ENCODE results near the gene ACOT7. TPM values are rescaled to one million over a fixed set of nuclear protein-coding genes. Genes with fewer than 3 reads are reported as not detected.
A peak's percentile ranks its signal among the peaks of the same experiment; 100 is the strongest.

ACOT7 gene
- total RNA-seq, 1 donor from 2014 or later: 40.0 TPM

DNA sequence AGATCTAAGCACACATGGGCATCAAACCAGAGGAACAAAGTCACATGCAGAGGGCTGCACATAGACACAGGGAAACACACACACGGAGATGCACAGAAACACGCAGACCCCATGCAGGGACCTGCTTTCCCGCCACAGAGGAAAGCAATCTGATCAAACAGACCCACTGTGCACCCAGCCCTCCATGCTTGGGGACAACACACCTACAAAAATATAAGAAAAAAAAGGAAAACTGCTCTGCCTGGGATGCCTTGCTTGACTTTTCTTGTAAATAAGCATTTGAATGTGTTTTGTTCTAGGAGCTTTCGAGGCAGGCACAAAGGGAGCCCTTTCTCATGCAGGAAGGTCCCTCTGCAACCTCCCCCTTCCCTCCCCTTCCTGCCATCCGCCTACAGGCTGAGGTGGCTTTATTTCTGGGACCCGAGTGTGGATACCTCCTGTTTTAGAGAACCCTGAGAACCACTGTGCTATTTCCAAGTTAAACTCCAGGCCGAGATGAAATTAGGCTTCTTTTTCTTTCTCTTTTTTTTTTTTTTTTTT lies 154.3 kb downstream of the ACOT7 start:
- Mint-ChIP-seq H3K4me3 (peak overlapping the region; percentile 51), H3K9me3 (no peaks in the 10 kb centered on the region), H3K27me3 (peaks cover 60% of the 10 kb centered on the region), H3K36me3 (no peaks in the 10 kb centered on the region), H3K27ac (no peak overlapping the region), H3K4me1 (ENCODE audit: unreplicated experiment) (peaks cover 13% of the 10 kb centered on the region)
- DNase-seq (ENCODE audit: extremely low spot score, unreplicated experiment): no peak
- TF ChIP-seq, protein P1, sequence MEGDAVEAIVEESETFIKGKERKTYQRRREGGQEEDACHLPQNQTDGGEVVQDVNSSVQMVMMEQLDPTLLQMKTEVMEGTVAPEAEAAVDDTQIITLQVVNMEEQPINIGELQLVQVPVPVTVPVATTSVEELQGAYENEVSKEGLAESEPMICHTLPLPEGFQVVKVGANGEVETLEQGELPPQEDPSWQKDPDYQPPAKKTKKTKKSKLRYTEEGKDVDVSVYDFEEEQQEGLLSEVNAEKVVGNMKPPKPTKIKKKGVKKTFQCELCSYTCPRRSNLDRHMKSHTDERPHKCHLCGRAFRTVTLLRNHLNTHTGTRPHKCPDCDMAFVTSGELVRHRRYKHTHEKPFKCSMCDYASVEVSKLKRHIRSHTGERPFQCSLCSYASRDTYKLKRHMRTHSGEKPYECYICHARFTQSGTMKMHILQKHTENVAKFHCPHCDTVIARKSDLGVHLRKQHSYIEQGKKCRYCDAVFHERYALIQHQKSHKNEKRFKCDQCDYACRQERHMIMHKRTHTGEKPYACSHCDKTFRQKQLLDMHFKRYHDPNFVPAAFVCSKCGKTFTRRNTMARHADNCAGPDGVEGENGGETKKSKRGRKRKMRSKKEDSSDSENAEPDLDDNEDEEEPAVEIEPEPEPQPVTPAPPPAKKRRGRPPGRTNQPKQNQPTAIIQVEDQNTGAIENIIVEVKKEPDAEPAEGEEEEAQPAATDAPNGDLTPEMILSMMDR (conservative IDR thresholded peaks at IDR 0.05): no peak

DNA sequence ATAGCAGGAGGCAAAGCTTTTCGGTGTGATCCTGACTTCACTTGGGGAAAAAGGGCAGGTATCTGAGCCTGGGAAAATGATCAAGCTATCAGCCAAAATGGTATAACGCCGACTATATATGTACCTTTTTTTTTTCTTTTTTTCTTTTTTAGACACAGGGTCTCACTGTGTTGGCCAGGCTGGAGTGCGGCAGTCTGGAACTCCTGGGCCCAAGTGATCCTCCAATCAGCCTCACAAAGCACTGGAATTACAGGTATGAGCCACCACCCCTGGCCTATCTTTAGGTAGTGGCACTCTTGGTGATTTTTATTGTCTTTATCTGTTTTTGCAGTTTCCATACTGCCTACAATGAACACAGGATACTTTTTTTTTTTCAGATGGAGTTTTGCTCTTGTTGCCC lies 156.5 kb downstream of the ACOT7 start:
- peaks cover 18% of the 10 kb centered on the region for H3K4me1 Mint-ChIP-seq (ENCODE audit: unreplicated experiment)
- H3K36me3 Mint-ChIP-seq: peaks cover 4% of the 10 kb centered on the region
- H3K27me3 Mint-ChIP-seq: peaks cover 44% of the 10 kb centered on the region
- TF ChIP-seq, protein P1 (conservative IDR thresholded peaks at IDR 0.05): no peak
- DNase-seq (ENCODE audit: extremely low spot score, unreplicated experiment): no peak
- peak overlapping the region; percentile 43 for H3K27ac Mint-ChIP-seq
- no peaks in the 10 kb centered on the region for H3K9me3 Mint-ChIP-seq
- H3K4me3 Mint-ChIP-seq: peak overlapping the region; percentile 73

DNA sequence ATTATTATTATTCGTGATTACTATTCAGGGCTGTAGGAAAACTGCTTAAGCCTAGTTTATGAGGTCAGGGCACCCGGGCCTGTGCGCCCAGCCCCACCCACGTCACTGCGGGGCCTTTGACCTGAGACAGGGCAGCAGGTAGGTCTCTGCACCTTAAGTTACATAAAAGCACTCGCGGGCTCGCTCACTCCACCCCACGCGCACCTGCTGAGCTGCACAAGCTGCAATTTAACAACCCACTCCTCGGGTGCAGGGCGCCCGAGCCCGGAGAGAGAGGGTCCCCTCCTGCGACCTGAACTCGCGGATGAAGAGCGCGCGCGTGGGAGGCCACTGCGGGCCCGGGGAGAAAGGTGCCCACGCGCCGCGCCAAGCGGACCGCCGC lies 158.3 kb downstream of the ACOT7 start:
- Mint-ChIP-seq H3K4me3 (peak overlapping the region; percentile 90), H3K36me3 (peaks cover 4% of the 10 kb centered on the region), H3K4me1 (ENCODE audit: unreplicated experiment) (peaks cover 11% of the 10 kb centered on the region), H3K27ac (peak overlapping the region; percentile 62), H3K27me3 (peaks cover 28% of the 10 kb centered on the region), H3K9me3 (no peaks in the 10 kb centered on the region)
- no peak for DNase-seq (ENCODE audit: extremely low spot score, unreplicated experiment)
- TF ChIP-seq, protein P1 (conservative IDR thresholded peaks at IDR 0.05): no peak

DNA sequence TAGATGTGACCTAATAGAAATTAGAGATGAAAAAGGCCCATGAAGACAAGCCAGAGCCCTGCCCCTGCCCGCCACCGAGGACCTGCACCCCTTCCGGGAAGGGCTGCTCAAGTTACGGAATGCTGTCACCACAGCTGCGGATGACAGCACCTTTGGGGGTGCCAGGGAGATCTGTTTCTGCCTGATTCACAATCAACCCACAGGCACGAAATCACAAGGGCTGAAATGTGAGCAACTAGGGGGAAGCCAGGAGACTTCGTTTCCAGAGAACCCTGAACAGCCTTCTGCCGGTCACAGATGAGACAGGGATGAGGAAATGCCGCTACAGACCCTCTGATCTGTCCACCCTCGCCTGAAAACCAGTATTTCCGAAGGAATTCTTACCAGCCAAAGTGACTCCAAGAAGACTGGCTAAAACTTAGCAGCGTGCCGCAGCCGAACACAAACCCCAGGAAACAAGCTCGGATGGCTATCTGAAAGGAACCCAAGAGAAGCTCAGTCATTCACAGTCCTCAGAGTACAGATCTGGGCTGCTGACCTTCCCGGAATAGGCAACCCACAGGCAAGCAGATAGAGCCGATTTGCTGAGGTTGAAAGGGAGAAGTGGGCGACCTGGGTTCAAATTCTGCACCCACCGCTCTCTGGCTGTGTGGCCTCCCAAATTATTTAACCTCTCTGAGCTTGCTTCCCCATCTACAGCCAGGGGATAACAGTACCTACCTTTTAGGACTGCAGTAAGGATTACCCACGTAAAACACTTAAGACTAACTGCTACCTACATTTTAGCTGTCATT lies 158.9 kb downstream of the ACOT7 start:
- Mint-ChIP-seq H3K4me3 (peak overlapping the region; percentile 90), H3K4me1 (ENCODE audit: unreplicated experiment) (peaks cover 11% of the 10 kb centered on the region), H3K36me3 (peaks cover 4% of the 10 kb centered on the region), H3K9me3 (no peaks in the 10 kb centered on the region), H3K27me3 (peaks cover 22% of the 10 kb centered on the region), H3K27ac (peak overlapping the region; percentile 79)
- no peak for DNase-seq (ENCODE audit: extremely low spot score, unreplicated experiment)
- TF ChIP-seq, protein P1 (conservative IDR thresholded peaks at IDR 0.05): no peak

DNA sequence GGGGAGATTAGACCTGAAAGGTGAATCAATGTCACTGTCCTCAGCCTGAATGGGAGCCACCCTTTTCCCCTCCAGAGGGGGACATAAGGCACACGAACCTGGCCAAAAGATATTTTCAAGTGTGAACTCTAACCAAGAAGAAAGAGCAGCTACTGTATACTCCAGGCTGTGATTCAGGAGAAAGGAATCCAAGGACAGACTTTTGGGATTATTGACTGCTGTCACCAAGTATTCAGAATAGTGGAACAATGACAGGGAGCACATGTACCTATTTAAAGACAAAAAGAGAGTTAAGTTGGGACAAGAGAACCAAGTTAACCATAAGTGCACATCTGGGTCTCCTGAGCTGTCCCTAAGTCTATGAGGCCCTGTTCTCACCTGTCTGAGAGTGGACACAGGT lies 160.2 kb downstream of the ACOT7 start:
- H3K36me3 Mint-ChIP-seq: peaks cover 4% of the 10 kb centered on the region
- H3K27me3 Mint-ChIP-seq: peaks cover 9% of the 10 kb centered on the region
- H3K27ac Mint-ChIP-seq: peak overlapping the region; percentile 22
- H3K9me3 Mint-ChIP-seq: no peaks in the 10 kb centered on the region
- no peak for DNase-seq (ENCODE audit: extremely low spot score, unreplicated experiment)
- peaks cover 11% of the 10 kb centered on the region for H3K4me1 Mint-ChIP-seq (ENCODE audit: unreplicated experiment)
- TF ChIP-seq, protein P1 (conservative IDR thresholded peaks at IDR 0.05): no peak
- peak overlapping the region; percentile 63 for H3K4me3 Mint-ChIP-seq

All from type B pancreatic cell (in vitro differentiated cells).